GM12878 (cell line): ENCODE data around the gene TAMALIN. TPM values are rescaled to one million over a fixed set of nuclear protein-coding genes. Genes with fewer than 3 reads are reported as not detected.

Experiments used
- ATAC-seq: fragments of 200-7000 bp; cut with Tn5 transposase; 3 replicates; pipeline ENCODE4 v1.9.1; 2020; ENCODE audit warnings: mild to moderate bottlenecking, moderate library complexity
- BruUV-seq: library from RNA; stranded (reverse); fragments of 400-500 nt; replicated peaks from 2 replicates; lab custom pipeline; 2021; lab: Mats Ljungman, UMichigan
- CTCF ChIA-PET: fragments of 300-600 bp; sonication (Branson Sonifier 250); formaldehyde crosslinking; extraction: SDS; loops from one replicate; lab custom pipeline; 2021; ENCODE audit warnings: inconsistent platforms; lab: Yijun Ruan, JAX
- POLR2A ChIA-PET: fragments of 350-600 bp; formaldehyde crosslinking; extraction: SDS; loops from one replicate; lab custom pipeline; 2021; ENCODE audit warnings: inconsistent platforms; lab: Charles Lee
- RAD21 ChIA-PET: fragments of 300-600 bp; sonication (Branson Sonifier 250); formaldehyde crosslinking; loops from one replicate; lab custom pipeline; 2023; ENCODE audit warnings: antibody characterized with exemption; ENCODE audit not compliant: unreplicated experiment; lab: Charles Lee
- SMC1A ChIA-PET: fragments of 300-600 bp; sonication (Branson Sonifier 250); formaldehyde crosslinking; loops from one replicate; lab custom pipeline; 2023; ENCODE audit not compliant: unreplicated experiment, uncharacterized antibody; lab: Charles Lee
- DNase-seq: peaks from one replicate; pipeline ENCODE4 v3.0.0-alpha.2; 2011; ENCODE audit warnings: low read depth, low spot score
- FAIRE-seq: peaks from 3 replicates; lab custom pipeline; 2011; peaks lifted over from hg19 to GRCh38; lab: Jason Lieb, UNC
- H2AFZ ChIP-seq: 2 replicates; pipeline ENCODE4 v1.6.0; 2011; ENCODE audit warnings: low read depth, low read length, control low read depth; ENCODE audit not compliant: control insufficient read depth
- H3K27ac ChIP-seq: 2 replicates; pipeline ENCODE4 v1.5.1; 2011; ENCODE audit warnings: control low read depth; ENCODE audit not compliant: control insufficient read depth, insufficient read depth
- H3K27me3 ChIP-seq, 2 experiments: replicated peaks in 1 of 2; 2 replicates each; pipeline versions ENCODE4 v1.6.0 to v1.6.1; 2011; ENCODE audit warnings: low read length in 1 of 2; ENCODE audit not compliant: control insufficient read depth in 2 of 2, insufficient read depth in 2 of 2
- H3K36me3 ChIP-seq, 2 experiments: 2 replicates each; pipeline ENCODE4 v1.5.1; 2011; ENCODE audit warnings: low read length in 1 of 2; ENCODE audit not compliant: control insufficient read depth in 2 of 2, insufficient read depth in 2 of 2
- H3K4me1 ChIP-seq: 2 replicates; pipeline ENCODE4 v1.6.1; 2011; ENCODE audit warnings: mild to moderate bottlenecking, low read length, moderate library complexity, mixed read lengths; ENCODE audit not compliant: control insufficient read depth, insufficient read depth
- H3K4me2 ChIP-seq: 2 replicates; pipeline ENCODE4 v1.6.0; 2011; ENCODE audit warnings: control low read depth; ENCODE audit not compliant: control insufficient read depth, insufficient read depth
- H3K4me3 ChIP-seq: fragments of 200-600 bp; sonication (generic); 2 replicates; pipeline ENCODE4 v1.5.1; 2016
- H3K79me2 ChIP-seq: 2 replicates; pipeline ENCODE4 v1.6.0; 2011; ENCODE audit warnings: low read length; ENCODE audit not compliant: control insufficient read depth, insufficient read depth
- H3K9ac ChIP-seq: 2 replicates; pipeline ENCODE4 v1.8.0; 2011; ENCODE audit warnings: low read length, control low read depth, mixed read lengths; ENCODE audit not compliant: control insufficient read depth, insufficient read depth
- H3K9me3 ChIP-seq: replicated peaks from 3 replicates; pipeline ENCODE4 v1.5.1; 2011; ENCODE audit warnings: mild to moderate bottlenecking, low read length; ENCODE audit not compliant: control insufficient read depth, insufficient read depth
- H4K20me1 ChIP-seq: 2 replicates; pipeline ENCODE4 v1.6.0; 2011; ENCODE audit not compliant: control insufficient read depth, insufficient read depth
- CHD1 ChIP-seq: IDR thresholded peaks from 2 replicates; pipeline ENCODE4 v1.6.1; 2012; ENCODE audit warnings: low read depth, low read length, improper control_type of control experiment
- CREM ChIP-seq: IDR thresholded peaks from 2 replicates; pipeline ENCODE4 v1.6.1; 2014; ENCODE audit warnings: antibody characterized with exemption, low read depth
- NFIC ChIP-seq: IDR thresholded peaks from 2 replicates; pipeline ENCODE4 v1.6.1; 2012; ENCODE audit warnings: low read depth, mild to moderate bottlenecking, inconsistent platforms, low read length, moderate library complexity
- NFYB ChIP-seq: IDR thresholded peaks from 2 replicates; pipeline ENCODE4 v1.6.1; 2011; ENCODE audit warnings: low read depth, mild to moderate bottlenecking, low read length, improper control_type of control experiment, moderate library complexity; ENCODE audit not compliant: insufficient read depth
- SKIL ChIP-seq: fragments of 450-650 bp; IDR thresholded peaks from 2 replicates; pipeline ENCODE4 v1.6.1; 2017; ENCODE audit warnings: mild to moderate bottlenecking, low read depth, inconsistent platforms; ENCODE audit not compliant: poor library complexity, severe bottlenecking
- SMARCA5 ChIP-seq: fragments of 450-650 bp; IDR thresholded peaks from 2 replicates; pipeline ENCODE4 v1.6.1; 2017; ENCODE audit warnings: mild to moderate bottlenecking
- STAT3 ChIP-seq: IDR thresholded peaks from 2 replicates; pipeline ENCODE4 v1.6.1; 2011; ENCODE audit warnings: low read depth, low read length, improper control_type of control experiment
- SUZ12 ChIP-seq: fragments of 200-600 bp; sonication (generic); IDR thresholded peaks from one replicate; pipeline ENCODE4 v1.6.1; 2018; ENCODE audit warnings: antibody characterized with exemption, mild to moderate bottlenecking; ENCODE audit not compliant: unreplicated experiment
- TAF1 ChIP-seq: IDR thresholded peaks from 2 replicates; pipeline ENCODE4 v1.6.1; 2011; ENCODE audit warnings: mild to moderate bottlenecking, low read depth, low read length, borderline replicate concordance
- ZNF384 ChIP-seq: IDR thresholded peaks from 2 replicates; pipeline ENCODE4 v1.6.1; 2012; ENCODE audit warnings: low read depth, mild to moderate bottlenecking, low read length, improper control_type of control experiment, borderline replicate concordance
- ZNF687 ChIP-seq: fragments of 450-650 bp; IDR thresholded peaks from 2 replicates; pipeline ENCODE4 v1.6.1; 2017; ENCODE audit warnings: mild to moderate bottlenecking, moderate library complexity
- WGBS: methylation state at CpG from one replicate; pipeline ENCODE4 v1.1.6; 2016; ENCODE audit warnings: low lambda C conversion rate; ENCODE audit not compliant: insufficient replicate concordance, insufficient coverage; ENCODE audit errors: missing lambda C conversion rate; 5-methylcytosine and 5-hydroxymethylcytosine counted together
- in situ Hi-C: fragments of 300-500 bp; cut with MboI; formaldehyde crosslinking; loops from 9 replicates; pipeline ENCODE4 v1.14.3; 2018; ENCODE audit warnings: mixed read lengths
- intact Hi-C: fragments of 100-400 bp; cut with micrococcal nuclease; formaldehyde crosslinking; loops from one replicate; pipeline ENCODE4 v1.14.2; 2022; ENCODE audit not compliant: unreplicated experiment
- polyA plus RNA-seq, 11 experiments: library from polyadenylated mRNA; depleted of rRNA in 4 of 11; unstranded in 6 of 11; stranded (reverse) in 5 of 11; fragments of >200 nt; fragmentation: Nextera tagmentation in 4 of 11; fragmentation: Illumina TruSeq in 1 of 11; extraction: Ambion mirVana in 4 of 11; extraction: Trizol in 1 of 11; gene quantifications; 1 replicate in 1 of 11; 2 replicates in 10 of 11; pipeline versions ENCODE4 v1.2.1 to v1.2.3, GENCODE V29; 2011 to 2016; ENCODE audit warnings: inconsistent platforms in 2 of 11, missing spikeins in 2 of 11, low read depth in 1 of 11
- total RNA-seq, 4 experiments: library from RNA; depleted of rRNA in 3 of 4; stranded (reverse); fragments of >200 nt in 3 of 4; fragmentation: Illumina TruSeq in 1 of 4; extraction: Trizol in 1 of 4; gene quantifications; 2 replicates each; pipeline versions ENCODE4 v1.2.1 to v1.2.3, GENCODE V29; 2013 to 2021

The TAMALIN gene
- total and polyA plus RNA-seq, 10 of the 15 experiments (the other 5 are each of a cell fraction or from before 2014, with no cell fraction given), result 0.09 to 0.58 (median 0.19) TPM; not detected in 4

- Histone ChIP-seq H3K9ac (no peak overlapping the region), H4K20me1 (no peaks in the 10 kb centered on the region), H3K9me3 (no peaks in the 10 kb centered on the region; the same call in 2 of the 3 replicates), H3K4me1 (no peaks in the 10 kb centered on the region), H3K4me3 (no peak overlapping the region), H2AFZ (no peak overlapping the region), H3K4me2 (no peak overlapping the region), H3K79me2 (no peaks in the 10 kb centered on the region), H3K36me3 (no peaks in the 10 kb centered on the region), H3K27ac (no peak overlapping the region), H3K27me3 (0 out of 4 replicates have a peak, but pooled peaks cover 0 to 3% of the 10 kb centered on the region in 2 experiments)
- BruUV-seq, result no TSS peak
- WGBS, result 36% methylated on average over 6 of the region's 6 CpGs
- RAD21 ChIA-PET, result no interaction called here
- intact Hi-C loops, result no loop called here
- FAIRE-seq (no peak), ATAC-seq (no peak), DNase-seq (no peak)
- CTCF ChIA-PET, result interaction anchor here (1.7 kb wide), 1 partner anchor 62 kb away, joined by 4 read pairs; no protein-coding TSS in a partner anchor
- POLR2A ChIA-PET, result no interaction called here
- SMC1A ChIA-PET, result no interaction called here
- in situ Hi-C loops, result no loop called here
- TF ChIP-seq STAT3, result no peak
- TF ChIP-seq CHD1, result no peak
Observed at GRCh38 chr12:51960890-51961289, 45.9 kb upstream of the TAMALIN start.

- H3K27me3 ChIP-seq, result 0 out of 4 replicates have a peak, but pooled peaks cover 0 to 3% of the 10 kb centered on the region in 2 experiments
- no peak overlapping the region for H2AFZ ChIP-seq
- no peaks in the 10 kb centered on the region for H3K79me2 ChIP-seq
- no peaks in the 10 kb centered on the region for H3K36me3 ChIP-seq
- no peaks in the 10 kb centered on the region; the same call in 2 of the 3 replicates for H3K9me3 ChIP-seq
- POLR2A ChIA-PET, result interaction anchor here (1.6 kb wide), 1 partner anchor 10 kb away, joined by 4 read pairs; no protein-coding TSS in a partner anchor
- 0% methylated on average over 1 of the region's 1 CpG for WGBS
- no peaks in the 10 kb centered on the region for H3K4me1 ChIP-seq
- RAD21 ChIA-PET, result no interaction called here
- DNase-seq (no peak), FAIRE-seq (no peak), ATAC-seq (no peak)
- H3K27ac ChIP-seq, result no peak overlapping the region
- no peaks in the 10 kb centered on the region for H4K20me1 ChIP-seq
- no TSS peak for BruUV-seq
- SMC1A ChIA-PET, result interaction anchor here (0.7 to 1.4 kb wide), 3 partner anchors 16 to 288 kb away, joined by 3 read pairs; no protein-coding TSS in a partner anchor
- no peak overlapping the region for H3K4me3 ChIP-seq
- no peak overlapping the region for H3K4me2 ChIP-seq
- intact Hi-C loops, result no loop called here
- no peak overlapping the region for H3K9ac ChIP-seq
- CTCF ChIA-PET, result interaction anchor here (0.9 to 1.7 kb wide), 4 partner anchors 9 to 61 kb away, joined by 3 to 12 read pairs (median 4); no protein-coding TSS in a partner anchor
- in situ Hi-C loops, result no loop called here
- TF ChIP-seq ZNF384 (no peak), CREM (no peak), NFYB (no peak), SUZ12 (no peak), NFIC (no peak), TAF1 (no peak), SKIL (no peak), SMARCA5 (no peak), ZNF687 (no peak)
Observed at GRCh38 chr12:51961834-51962233, 44.9 kb upstream of the TAMALIN start.
